Measurements from ENCODE around the gene SREBF1. TPM values are rescaled to one million over a fixed set of nuclear protein-coding genes. Genes with fewer than 3 reads are reported as not detected.

SREBF1 gene
- polyA plus RNA-seq, 1 of the 3 experiments (the other 2 are of a cell fraction), result 20.4 TPM

GRCh38 chr17:17833658-17834357 is 3.0 kb downstream of the SREBF1 start:
- Histone ChIP-seq H2AFZ (ENCODE audit: low read depth) (no peak overlapping the region), H3F3A (replicated peaks; ENCODE audit: insufficient read depth) (peaks cover 10% of the 10 kb centered on the region), H3K27ac (ENCODE audit: low read depth in 2 of 2, low read length in 1 of 2) (no peak overlapping the region; a peak in 1 of 4 replicates), H3K79me2 (ENCODE audit: insufficient read depth) (peaks cover 6% of the 10 kb centered on the region; the same call in 1 of the 2 replicates), H3K9me3 (no peaks in the 10 kb centered on the region), H3K36me3 (replicated peaks in 1 of 2; ENCODE audit: control insufficient read depth in 1 of 2, insufficient read depth in 2 of 2, low read length in 1 of 2) (no peaks in the 10 kb centered on the region), H3K4me3 (ENCODE audit: low read depth in 2 of 2, low read length in 1 of 2) (no peak overlapping the region), H3K9ac (no peak overlapping the region), H3K27me3 (ENCODE audit: insufficient read depth) (no peaks in the 10 kb centered on the region), H4K20me1 (ENCODE audit: insufficient read depth) (no peaks in the 10 kb centered on the region), H3K4me1 (ENCODE audit: control insufficient read depth in 1 of 2, insufficient read depth in 2 of 2, low read depth in 1 of 2, low read length in 1 of 2) (peaks cover 17 to 62% of the 10 kb centered on the region in 2 experiments; a peak in 2 of 4 replicates), H3K9me2 (no peaks in the 10 kb centered on the region), H3K4me2 (no peak overlapping the region)
- WGBS (ENCODE audit: low lambda C conversion rate), result 88% methylated on average over 8 of the region's 8 CpGs
- POLR2A ChIA-PET, result interaction anchor here (0.6 kb wide), 1 partner anchor 119 kb away, joined by 3 read pairs; no protein-coding TSS in a partner anchor
- no peak for DNase-seq
- CTCF ChIA-PET, result interaction anchor here (1.3 to 5.2 kb wide), 3 partner anchors 21 to 151 kb away, joined by 4 to 32 read pairs (median 4); no protein-coding TSS in a partner anchor
- TF ChIP-seq, protein P1, sequence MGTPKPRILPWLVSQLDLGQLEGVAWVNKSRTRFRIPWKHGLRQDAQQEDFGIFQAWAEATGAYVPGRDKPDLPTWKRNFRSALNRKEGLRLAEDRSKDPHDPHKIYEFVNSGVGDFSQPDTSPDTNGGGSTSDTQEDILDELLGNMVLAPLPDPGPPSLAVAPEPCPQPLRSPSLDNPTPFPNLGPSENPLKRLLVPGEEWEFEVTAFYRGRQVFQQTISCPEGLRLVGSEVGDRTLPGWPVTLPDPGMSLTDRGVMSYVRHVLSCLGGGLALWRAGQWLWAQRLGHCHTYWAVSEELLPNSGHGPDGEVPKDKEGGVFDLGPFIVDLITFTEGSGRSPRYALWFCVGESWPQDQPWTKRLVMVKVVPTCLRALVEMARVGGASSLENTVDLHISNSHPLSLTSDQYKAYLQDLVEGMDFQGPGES (IDR thresholded peaks at IDR 0.05; ENCODE audit: low read depth, low read length), result no peak

DNA sequence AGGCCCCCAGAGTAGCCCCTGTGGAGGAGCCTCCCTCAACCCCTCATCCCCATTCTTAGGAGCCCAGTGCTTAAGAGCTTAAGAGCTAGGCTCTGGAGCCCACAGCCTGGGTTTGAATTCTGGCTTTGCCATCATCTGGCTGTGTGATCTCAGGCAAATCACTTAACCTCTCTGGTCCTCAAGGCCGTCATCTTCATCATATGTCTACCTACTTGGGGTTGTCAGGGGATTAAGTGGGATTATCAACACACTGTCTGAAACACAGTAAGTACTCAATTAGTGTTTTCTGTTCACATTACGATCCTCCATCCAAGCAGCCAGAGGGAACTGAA is 4.8 kb downstream of the SREBF1 start:
- Histone ChIP-seq H2AFZ (ENCODE audit: low read depth) (no peak overlapping the region), H3K36me3 (replicated peaks in 1 of 2; ENCODE audit: control insufficient read depth in 1 of 2, insufficient read depth in 2 of 2, low read length in 1 of 2) (no peaks in the 10 kb centered on the region), H3K9me2 (no peaks in the 10 kb centered on the region), H3K9me3 (no peaks in the 10 kb centered on the region), H4K20me1 (ENCODE audit: insufficient read depth) (no peaks in the 10 kb centered on the region), H3K4me1 (ENCODE audit: control insufficient read depth in 1 of 2, insufficient read depth in 2 of 2, low read depth in 1 of 2, low read length in 1 of 2) (peaks cover 1 to 62% of the 10 kb centered on the region in 2 experiments; a peak in 2 of 4 replicates), H3K79me2 (ENCODE audit: insufficient read depth) (peaks cover 6% of the 10 kb centered on the region; the same call in 1 of the 2 replicates), H3K4me3 (ENCODE audit: low read depth in 2 of 2, low read length in 1 of 2) (no peak overlapping the region), H3K9ac (no peak overlapping the region), H3F3A (replicated peaks; ENCODE audit: insufficient read depth) (no peaks in the 10 kb centered on the region), H3K4me2 (no peak overlapping the region), H3K27ac (ENCODE audit: low read depth in 2 of 2, low read length in 1 of 2) (peak overlapping the region in 1 of 2 experiments; percentile 97; a peak in 2 of 4 replicates), H3K27me3 (ENCODE audit: insufficient read depth) (no peaks in the 10 kb centered on the region)
- DNase-seq, result no peak
- POLR2A ChIA-PET, result interaction anchor here (0.7 to 2.0 kb wide), 4 partner anchors 9 to 45 kb away, joined by 3 to 8 read pairs (median 4); no protein-coding TSS in a partner anchor
- TF ChIP-seq SMC3 (IDR thresholded peaks at IDR 0.05; ENCODE audit: low read depth, low read length), result no peak
- TF ChIP-seq ELF1 (IDR thresholded peaks at IDR 0.05), result no peak
- TF ChIP-seq EZH2phosphoT487 (IDR thresholded peaks at IDR 0.05; ENCODE audit: borderline replicate concordance, low read depth), result no peak
- 0 out of 2 replicates have a peak, but pooled peaks have one; percentile 8 for TF ChIP-seq RCOR1 (IDR thresholded peaks at IDR 0.05; ENCODE audit: low read length)
- no peak for TF ChIP-seq GABPA (IDR thresholded peaks at IDR 0.05; ENCODE audit: low read depth)
- CTCF ChIA-PET, result interaction anchor here (1.0 to 5.2 kb wide), 8 partner anchors 19 to 150 kb away, joined by 3 to 32 read pairs (median 4); no protein-coding TSS in a partner anchor
- 91% methylated on average over 2 of the region's 2 CpGs for WGBS (ENCODE audit: low lambda C conversion rate)
